Sigmoid colon (tissue), 4 donors: ENCODE results near the gene VEGFA.

Experiments used
- CTCF ChIP-seq, 4 experiments: fragments of 450-650 bp in 3 of 4; fragments of 200-600 bp in 1 of 4; IDR thresholded peaks; one replicate each; pipeline ENCODE4 v1.5.1; 2016 to 2019; ENCODE audit warnings: antibody characterized with exemption in 4 of 4, mild to moderate bottlenecking in 3 of 4, moderate library complexity in 2 of 4
- POLR2AphosphoS5 ChIP-seq, 4 donors: sonication (generic); formaldehyde crosslinking; IDR thresholded peaks; one replicate each; pipeline ENCODE4 v1.6.1; 2017; ENCODE audit warnings: antibody characterized with exemption in 4 of 4

GRCh38 chr6:43829470-43829869, 59.5 kb downstream of the VEGFA start:
- no peak for TF ChIP-seq CTCF (IDR thresholded peaks at IDR 0.05)
- no peak for TF ChIP-seq POLR2AphosphoS5 (IDR thresholded peaks at IDR 0.05)
